Activated CD8-positive, alpha-beta T cell treated with anti-CD3 and anti-CD28 coated beads for 36 hours (primary cell): ENCODE measurements around the gene CYP2W1. TPM values are rescaled to one million over a fixed set of nuclear protein-coding genes. Genes with fewer than 3 reads are reported as not detected.

Experiments used
- ATAC-seq: fragments of 200-7000 bp; cut with Tn5 transposase; one replicate; pipeline ENCODE4 v1.10.0; 2021; ENCODE audit warnings: mild to moderate bottlenecking, moderate library complexity
- CTCF ChIA-PET: fragments of 350-600 bp; sonication (Branson Sonifier 250); formaldehyde crosslinking; loops from one replicate; lab custom pipeline; 2021; ENCODE audit warnings: antibody characterized with exemption; lab: Charles Lee
- POLR2A ChIA-PET: fragments of 350-600 bp; sonication (Branson Sonifier 250); formaldehyde crosslinking; loops from one replicate; lab custom pipeline; 2021; ENCODE audit warnings: antibody characterized with exemption; lab: Charles Lee
- DNase-seq: peaks from one replicate; pipeline ENCODE4 v3.0.0-alpha.2; 2020
- H3K27ac Mint-ChIP-seq: one replicate; pipeline ENCODE4 v1.8.0; 2021; ENCODE audit warnings: mild to moderate bottlenecking, mixed read lengths
- H3K27me3 Mint-ChIP-seq: one replicate; pipeline ENCODE4 v1.8.0; 2021; ENCODE audit warnings: mixed read lengths
- H3K36me3 Mint-ChIP-seq: one replicate; pipeline ENCODE4 v1.8.0; 2021; ENCODE audit warnings: low read depth, mixed read lengths
- H3K4me1 Mint-ChIP-seq: one replicate; pipeline ENCODE4 v1.8.0; 2021; ENCODE audit warnings: low read depth, mixed read lengths
- H3K4me3 Mint-ChIP-seq: one replicate; pipeline ENCODE4 v1.8.0; 2021; ENCODE audit warnings: mild to moderate bottlenecking, moderate library complexity, mixed read lengths
- H3K9me3 Mint-ChIP-seq: one replicate; pipeline ENCODE4 v1.8.0; 2021; ENCODE audit warnings: mixed read lengths
- intact Hi-C: fragments of 100-400 bp; cut with micrococcal nuclease; formaldehyde crosslinking; loops from one replicate; pipeline ENCODE4 v1.10.0; 2022
- total RNA-seq, 2 experiments: library from RNA; stranded (reverse); gene quantifications; one replicate each; pipeline ENCODE4 v1.2.3, GENCODE V29; 2021
- TF ChIP-seq, protein P1 (sequence below): fragments of 200-600 bp; IDR thresholded peaks from one replicate; pipeline ENCODE4 v1.8.0; 2022; ENCODE audit warnings: antibody characterized with exemption, mild to moderate bottlenecking

The CYP2W1 gene
- total RNA-seq, 2 experiments from 2014 or later, result not detected

DNA sequence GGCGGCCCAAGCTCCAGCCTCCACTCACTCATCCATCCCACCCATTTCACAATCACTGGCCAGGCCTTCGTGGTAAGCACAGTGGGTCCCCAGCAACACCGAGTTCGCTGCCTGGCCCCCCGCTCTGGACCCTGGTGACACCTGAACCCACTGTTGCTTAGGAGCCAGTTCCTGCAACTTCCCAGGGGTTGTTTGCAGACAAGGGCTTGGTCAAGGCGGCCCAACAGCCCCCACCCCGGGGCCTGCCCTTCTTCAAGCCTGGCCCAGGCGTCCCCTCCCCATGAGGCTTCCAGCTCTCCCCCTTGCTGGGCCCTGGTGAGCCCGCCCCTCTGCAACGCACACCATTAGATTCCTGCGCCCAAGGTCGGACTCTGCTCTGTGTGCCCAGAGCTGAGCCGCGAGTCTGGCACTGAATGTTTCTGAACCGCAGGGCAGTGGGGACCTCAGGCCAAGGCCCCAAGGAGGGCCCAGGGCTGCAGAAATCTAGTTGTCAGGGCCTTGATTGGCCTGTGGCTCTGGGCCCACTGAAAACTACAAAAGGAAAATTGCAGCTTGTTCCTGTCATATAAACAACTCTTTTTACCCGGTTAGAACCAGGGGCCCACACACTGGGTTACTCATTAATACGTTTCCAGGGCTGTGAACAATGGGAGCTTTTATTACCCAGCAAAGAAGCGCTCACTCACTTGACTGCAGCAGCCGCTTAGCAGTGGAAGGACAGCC lies 5.5 kb upstream of the CYP2W1 start:
- POLR2A ChIA-PET, result no interaction called here
- intact Hi-C loops, result no loop called here

DNA sequence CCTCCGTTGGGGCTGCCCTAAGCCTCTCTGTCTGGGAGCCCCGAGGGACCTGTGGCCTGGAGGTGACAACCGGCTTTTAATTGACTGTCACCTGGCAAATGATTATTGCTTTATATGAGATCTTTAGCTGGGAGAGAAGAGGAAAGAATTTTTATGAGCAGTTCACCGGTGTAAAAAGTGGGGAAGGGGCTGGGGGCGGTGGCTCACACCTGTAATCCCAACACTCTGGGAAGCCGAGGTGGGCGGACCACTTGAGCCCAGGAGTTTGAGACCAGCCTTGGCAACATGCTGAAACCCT lies 5.0 kb upstream of the CYP2W1 start:
- Mint-ChIP-seq H3K4me3 (no peak overlapping the region), H3K27me3 (no peaks in the 10 kb centered on the region), H3K27ac (no peak overlapping the region), H3K9me3 (no peaks in the 10 kb centered on the region), H3K4me1 (peaks cover 7% of the 10 kb centered on the region), H3K36me3 (peaks cover 8% of the 10 kb centered on the region)
- no peak for DNase-seq
- ChIA-PET CTCF (interaction anchor here (1.0 to 7.5 kb wide), 5 partner anchors 16 to 199 kb away, joined by 3 to 67 read pairs (median 4); partner anchors contain the start of gene GPR146), POLR2A (interaction anchor here (0.9 kb wide), 1 partner anchor 15 kb away, joined by 3 read pairs; no protein-coding TSS in a partner anchor)
- intact Hi-C loops, result no loop called here
- TF ChIP-seq, protein P1, sequence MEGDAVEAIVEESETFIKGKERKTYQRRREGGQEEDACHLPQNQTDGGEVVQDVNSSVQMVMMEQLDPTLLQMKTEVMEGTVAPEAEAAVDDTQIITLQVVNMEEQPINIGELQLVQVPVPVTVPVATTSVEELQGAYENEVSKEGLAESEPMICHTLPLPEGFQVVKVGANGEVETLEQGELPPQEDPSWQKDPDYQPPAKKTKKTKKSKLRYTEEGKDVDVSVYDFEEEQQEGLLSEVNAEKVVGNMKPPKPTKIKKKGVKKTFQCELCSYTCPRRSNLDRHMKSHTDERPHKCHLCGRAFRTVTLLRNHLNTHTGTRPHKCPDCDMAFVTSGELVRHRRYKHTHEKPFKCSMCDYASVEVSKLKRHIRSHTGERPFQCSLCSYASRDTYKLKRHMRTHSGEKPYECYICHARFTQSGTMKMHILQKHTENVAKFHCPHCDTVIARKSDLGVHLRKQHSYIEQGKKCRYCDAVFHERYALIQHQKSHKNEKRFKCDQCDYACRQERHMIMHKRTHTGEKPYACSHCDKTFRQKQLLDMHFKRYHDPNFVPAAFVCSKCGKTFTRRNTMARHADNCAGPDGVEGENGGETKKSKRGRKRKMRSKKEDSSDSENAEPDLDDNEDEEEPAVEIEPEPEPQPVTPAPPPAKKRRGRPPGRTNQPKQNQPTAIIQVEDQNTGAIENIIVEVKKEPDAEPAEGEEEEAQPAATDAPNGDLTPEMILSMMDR, result no peak
- no peak for ATAC-seq

More for the DNA sequence above, 5.5 kb upstream of the CYP2W1 start:
- CTCF ChIA-PET, result interaction anchor here (1.0 to 7.5 kb wide), 4 partner anchors 16 to 200 kb away, joined by 3 to 67 read pairs (median 4); no protein-coding TSS in a partner anchor
- H3K9me3 Mint-ChIP-seq, result no peaks in the 10 kb centered on the region
- H3K27ac Mint-ChIP-seq, result no peak overlapping the region
- H3K36me3 Mint-ChIP-seq, result peaks cover 13% of the 10 kb centered on the region
- H3K4me1 Mint-ChIP-seq, result peaks cover 12% of the 10 kb centered on the region
- DNase-seq, result no peak
- ATAC-seq, result no peak
- H3K4me3 Mint-ChIP-seq, result no peak overlapping the region
- H3K27me3 Mint-ChIP-seq, result no peaks in the 10 kb centered on the region
- TF ChIP-seq, protein P1, result no peak

DNA sequence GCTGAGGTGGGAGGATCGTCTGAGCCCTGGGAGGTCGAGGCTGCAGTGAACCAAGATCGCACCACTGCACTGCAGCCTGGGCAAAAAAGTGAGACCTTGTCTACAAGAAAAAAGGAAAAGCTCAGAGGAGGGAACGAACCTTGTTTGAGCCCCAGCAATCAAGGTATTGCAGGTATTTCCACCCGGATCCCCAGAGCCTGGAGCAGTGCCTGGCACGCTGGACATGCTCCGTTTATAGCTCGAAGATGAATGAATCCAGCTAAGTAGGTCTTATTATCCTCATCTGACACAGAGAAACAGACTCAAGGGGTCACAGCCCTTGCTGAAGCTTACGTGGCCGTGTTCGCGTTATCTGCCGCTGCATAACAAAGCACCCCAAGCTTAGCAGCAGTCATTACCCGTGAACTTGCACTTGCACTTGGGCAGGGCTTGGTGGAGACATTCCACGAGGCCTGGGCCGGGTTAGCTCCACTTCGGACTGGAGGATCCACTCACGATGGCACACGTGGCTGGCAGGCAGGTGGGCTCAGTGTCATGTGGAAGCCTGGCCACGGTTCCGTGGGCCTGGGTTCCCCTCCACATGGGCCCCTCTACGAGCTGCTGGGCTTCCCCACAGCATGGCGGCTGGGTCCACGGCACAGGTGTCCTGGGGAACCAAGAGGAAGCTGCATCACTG lies 4.4 kb upstream of the CYP2W1 start:
- no peaks in the 10 kb centered on the region for H3K27me3 Mint-ChIP-seq
- CTCF ChIA-PET, result interaction anchor here (1.0 to 7.5 kb wide), 5 partner anchors 15 to 198 kb away, joined by 3 to 67 read pairs (median 4); partner anchors contain the start of gene GPR146
- H3K4me1 Mint-ChIP-seq, result peaks cover 3% of the 10 kb centered on the region
- no peak overlapping the region for H3K27ac Mint-ChIP-seq
- intact Hi-C loops, result no loop called here
- POLR2A ChIA-PET, result interaction anchor here (0.9 kb wide), 1 partner anchor 16 kb away, joined by 3 read pairs; no protein-coding TSS in a partner anchor
- ATAC-seq, result no peak
- H3K36me3 Mint-ChIP-seq, result peaks cover 3% of the 10 kb centered on the region
- H3K4me3 Mint-ChIP-seq, result no peak overlapping the region
- no peaks in the 10 kb centered on the region for H3K9me3 Mint-ChIP-seq
- DNase-seq, result no peak
- TF ChIP-seq, protein P1, result no peak

DNA sequence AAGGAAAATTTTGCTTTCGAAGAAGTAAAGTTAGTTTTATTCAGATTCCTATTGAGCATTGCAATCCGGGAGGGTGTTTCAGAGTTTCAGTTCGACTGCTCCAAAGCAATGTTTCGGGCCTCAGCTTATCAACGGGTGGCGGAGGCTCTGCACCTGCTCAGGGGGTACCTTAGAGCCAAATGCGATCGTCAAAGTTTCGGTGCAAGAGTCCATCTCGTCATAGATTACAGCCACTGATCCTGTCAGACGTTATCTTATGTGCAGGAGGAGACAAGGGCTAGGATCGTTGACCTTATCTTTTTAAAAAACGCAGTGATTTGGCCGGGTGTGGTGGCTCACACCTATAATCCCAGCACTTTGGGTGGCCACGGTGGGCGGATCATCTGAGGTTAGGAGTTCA lies 3.8 kb upstream of the CYP2W1 start:
- no peak overlapping the region for H3K27ac Mint-ChIP-seq

More for the DNA sequence above, 3.8 kb upstream of the CYP2W1 start:
- DNase-seq (no peak), ATAC-seq (no peak)
- Mint-ChIP-seq H3K4me3 (no peak overlapping the region), H3K9me3 (no peaks in the 10 kb centered on the region), H3K36me3 (peaks cover 3% of the 10 kb centered on the region), H3K27me3 (no peaks in the 10 kb centered on the region), H3K4me1 (peaks cover 3% of the 10 kb centered on the region)
- TF ChIP-seq, protein P1, result no peak
- POLR2A ChIA-PET, result no interaction called here
- CTCF ChIA-PET, result interaction anchor here (1.1 to 7.5 kb wide), 3 partner anchors 14 to 107 kb away, joined by 4 to 67 read pairs (median 5); partner anchors contain the start of gene GPR146
- intact Hi-C loops, result no loop called here
